ENCODE results near the gene QKI. TPM values are rescaled to one million over a fixed set of nuclear protein-coding genes. Genes with fewer than 3 reads are reported as not detected.

The QKI gene
- total RNA-seq, 1 donor from 2014 or later, result 95.0 TPM

GRCh38 chr6:163489584-163489983 lies 75.1 kb downstream of the QKI start:
- H3K4me3 ChIP-seq (ENCODE audit: low read depth, low read length), result no peak overlapping the region
- DNase-seq (ENCODE audit: low read depth), result no peak
- TF ChIP-seq, protein P1, sequence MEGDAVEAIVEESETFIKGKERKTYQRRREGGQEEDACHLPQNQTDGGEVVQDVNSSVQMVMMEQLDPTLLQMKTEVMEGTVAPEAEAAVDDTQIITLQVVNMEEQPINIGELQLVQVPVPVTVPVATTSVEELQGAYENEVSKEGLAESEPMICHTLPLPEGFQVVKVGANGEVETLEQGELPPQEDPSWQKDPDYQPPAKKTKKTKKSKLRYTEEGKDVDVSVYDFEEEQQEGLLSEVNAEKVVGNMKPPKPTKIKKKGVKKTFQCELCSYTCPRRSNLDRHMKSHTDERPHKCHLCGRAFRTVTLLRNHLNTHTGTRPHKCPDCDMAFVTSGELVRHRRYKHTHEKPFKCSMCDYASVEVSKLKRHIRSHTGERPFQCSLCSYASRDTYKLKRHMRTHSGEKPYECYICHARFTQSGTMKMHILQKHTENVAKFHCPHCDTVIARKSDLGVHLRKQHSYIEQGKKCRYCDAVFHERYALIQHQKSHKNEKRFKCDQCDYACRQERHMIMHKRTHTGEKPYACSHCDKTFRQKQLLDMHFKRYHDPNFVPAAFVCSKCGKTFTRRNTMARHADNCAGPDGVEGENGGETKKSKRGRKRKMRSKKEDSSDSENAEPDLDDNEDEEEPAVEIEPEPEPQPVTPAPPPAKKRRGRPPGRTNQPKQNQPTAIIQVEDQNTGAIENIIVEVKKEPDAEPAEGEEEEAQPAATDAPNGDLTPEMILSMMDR (conservative IDR thresholded peaks at IDR 0.05; ENCODE audit: low read depth, low read length), result no peak

DNA sequence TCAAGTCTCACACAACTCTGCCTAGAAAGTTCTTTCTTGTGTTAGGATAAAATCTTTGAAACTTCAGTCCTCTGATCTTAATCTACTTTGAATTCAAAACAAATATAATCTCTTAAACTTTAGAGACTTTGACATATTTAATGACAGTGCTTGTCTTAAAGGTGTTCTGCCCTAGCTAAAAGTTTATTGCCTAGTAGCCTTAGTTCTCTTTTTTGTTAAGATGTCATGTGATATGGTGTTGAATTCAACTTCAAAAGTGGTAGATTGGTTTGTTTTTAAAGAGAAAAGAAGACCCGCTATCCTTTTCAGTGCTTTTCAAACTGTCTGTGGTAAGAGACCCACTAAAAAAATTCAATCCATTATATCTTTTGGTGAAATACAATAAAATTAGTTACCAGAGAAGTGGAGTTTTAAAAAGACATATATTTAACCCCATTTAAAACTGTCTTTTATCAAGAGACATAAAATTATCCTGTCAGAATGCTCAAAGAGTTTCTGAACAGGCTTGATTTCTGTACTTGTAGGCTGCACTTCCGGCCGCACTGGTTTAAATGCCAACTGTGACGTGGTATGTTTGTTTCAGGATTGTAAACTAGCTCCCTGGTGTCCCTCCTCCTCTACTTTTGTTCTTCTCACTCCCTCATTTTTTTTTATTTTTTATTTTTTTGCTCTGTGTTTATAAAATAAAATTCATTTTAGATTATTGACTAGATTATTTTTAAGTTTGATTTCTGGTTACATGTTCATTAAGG lies 76.5 kb downstream of the QKI start:
- TF ChIP-seq, protein P1 (conservative IDR thresholded peaks at IDR 0.05; ENCODE audit: low read depth, low read length), result no peak
- DNase-seq (ENCODE audit: low read depth), result peak; percentile 15
- no peak overlapping the region for H3K4me3 ChIP-seq (ENCODE audit: low read depth, low read length)

- TF ChIP-seq, protein P1 (conservative IDR thresholded peaks at IDR 0.05; ENCODE audit: low read depth, low read length), result no peak
- no peak for DNase-seq (ENCODE audit: low read depth)
- no peak overlapping the region for H3K4me3 ChIP-seq (ENCODE audit: low read depth, low read length)
Observed at GRCh38 chr6:163491737-163492300, 77.3 kb downstream of the QKI start.

- DNase-seq (ENCODE audit: low read depth), result no peak
- H3K4me3 ChIP-seq (ENCODE audit: low read depth, low read length), result no peak overlapping the region
- TF ChIP-seq, protein P1 (conservative IDR thresholded peaks at IDR 0.05; ENCODE audit: low read depth, low read length), result no peak
Observed at GRCh38 chr6:163494279-163494727, 79.8 kb downstream of the QKI start.

GRCh38 chr6:163496205-163496604 lies 81.7 kb downstream of the QKI start:
- no peak for DNase-seq (ENCODE audit: low read depth)
- TF ChIP-seq, protein P1 (conservative IDR thresholded peaks at IDR 0.05; ENCODE audit: low read depth, low read length), result no peak
- no peak overlapping the region for H3K4me3 ChIP-seq (ENCODE audit: low read depth, low read length)

GRCh38 chr6:163500105-163500504 lies 85.6 kb downstream of the QKI start:
- DNase-seq (ENCODE audit: low read depth), result no peak
- TF ChIP-seq, protein P1 (conservative IDR thresholded peaks at IDR 0.05; ENCODE audit: low read depth, low read length), result no peak
- H3K4me3 ChIP-seq (ENCODE audit: low read depth, low read length), result no peak overlapping the region
